ENCODE measurements around the gene OPCML.

The OPCML gene

GRCh38 chr11:132681971-132682370, 850.3 kb downstream of the OPCML start:
- TF ChIP-seq, protein P1, sequence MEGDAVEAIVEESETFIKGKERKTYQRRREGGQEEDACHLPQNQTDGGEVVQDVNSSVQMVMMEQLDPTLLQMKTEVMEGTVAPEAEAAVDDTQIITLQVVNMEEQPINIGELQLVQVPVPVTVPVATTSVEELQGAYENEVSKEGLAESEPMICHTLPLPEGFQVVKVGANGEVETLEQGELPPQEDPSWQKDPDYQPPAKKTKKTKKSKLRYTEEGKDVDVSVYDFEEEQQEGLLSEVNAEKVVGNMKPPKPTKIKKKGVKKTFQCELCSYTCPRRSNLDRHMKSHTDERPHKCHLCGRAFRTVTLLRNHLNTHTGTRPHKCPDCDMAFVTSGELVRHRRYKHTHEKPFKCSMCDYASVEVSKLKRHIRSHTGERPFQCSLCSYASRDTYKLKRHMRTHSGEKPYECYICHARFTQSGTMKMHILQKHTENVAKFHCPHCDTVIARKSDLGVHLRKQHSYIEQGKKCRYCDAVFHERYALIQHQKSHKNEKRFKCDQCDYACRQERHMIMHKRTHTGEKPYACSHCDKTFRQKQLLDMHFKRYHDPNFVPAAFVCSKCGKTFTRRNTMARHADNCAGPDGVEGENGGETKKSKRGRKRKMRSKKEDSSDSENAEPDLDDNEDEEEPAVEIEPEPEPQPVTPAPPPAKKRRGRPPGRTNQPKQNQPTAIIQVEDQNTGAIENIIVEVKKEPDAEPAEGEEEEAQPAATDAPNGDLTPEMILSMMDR (IDR thresholded peaks at IDR 0.05) = no peak
- H3K27me3 Mint-ChIP-seq (ENCODE audit: low read depth, poor library complexity) = peaks cover 14% of the 10 kb centered on the region
- peaks cover 37% of the 10 kb centered on the region for H3K9me3 Mint-ChIP-seq
- no peaks in the 10 kb centered on the region for H3K36me3 Mint-ChIP-seq (ENCODE audit: low read depth)
- DNase-seq = no peak
- H3K4me3 Mint-ChIP-seq = no peak overlapping the region
- H3K4me1 Mint-ChIP-seq = peaks cover 5% of the 10 kb centered on the region
- H3K27ac Mint-ChIP-seq = no peak overlapping the region

DNA sequence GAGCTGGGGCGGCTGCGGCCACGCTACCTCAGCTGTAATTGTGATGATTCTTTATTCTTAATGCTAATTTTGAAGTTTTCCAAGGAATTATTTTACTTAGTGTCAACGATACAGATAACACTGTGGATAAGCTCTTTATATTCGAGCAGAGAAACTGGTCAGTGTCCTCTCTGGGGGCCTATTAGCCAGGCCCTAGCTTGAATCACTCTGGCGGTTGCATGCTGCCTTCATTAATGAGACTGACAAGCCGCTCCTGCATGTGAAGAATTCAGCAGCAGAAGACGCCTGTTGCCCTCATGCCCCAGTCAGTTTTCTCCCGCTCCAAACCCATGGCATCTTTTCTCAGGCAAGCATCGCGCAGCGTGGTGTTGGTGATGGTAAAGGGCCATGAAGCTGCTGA, 851.7 kb downstream of the OPCML start:
- DNase-seq = no peak
- Mint-ChIP-seq H3K27me3 (ENCODE audit: low read depth, poor library complexity) (peaks cover 4% of the 10 kb centered on the region), H3K27ac (no peak overlapping the region), H3K36me3 (ENCODE audit: low read depth) (no peaks in the 10 kb centered on the region), H3K4me1 (peaks cover 5% of the 10 kb centered on the region), H3K9me3 (peaks cover 37% of the 10 kb centered on the region), H3K4me3 (no peak overlapping the region)
- TF ChIP-seq, protein P1 (IDR thresholded peaks at IDR 0.05) = no peak

DNA sequence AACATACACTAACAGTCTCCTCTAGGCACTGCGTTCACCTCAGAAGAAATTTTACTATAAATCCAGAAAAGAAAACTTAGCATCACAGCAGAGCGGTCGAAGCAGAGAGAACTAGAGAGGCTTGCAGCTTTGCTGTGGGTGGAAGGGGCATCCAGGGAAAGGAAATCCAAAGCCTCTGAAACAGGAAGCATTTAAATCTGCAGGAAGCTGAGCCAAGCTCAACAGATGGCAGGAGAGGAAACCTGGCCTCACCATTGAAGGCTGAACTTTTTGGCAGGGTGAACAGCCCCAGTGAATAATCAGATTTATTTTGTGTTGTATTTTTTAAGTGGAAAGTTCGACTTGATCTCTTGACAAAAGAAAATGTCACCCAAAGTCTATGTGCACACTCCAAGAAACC, 858.1 kb downstream of the OPCML start:
- TF ChIP-seq, protein P1 (IDR thresholded peaks at IDR 0.05) = no peak
- peaks cover 15% of the 10 kb centered on the region for H3K9me3 Mint-ChIP-seq
- no peak overlapping the region for H3K4me3 Mint-ChIP-seq
- H3K27me3 Mint-ChIP-seq (ENCODE audit: low read depth, poor library complexity) = peaks cover 7% of the 10 kb centered on the region
- no peak for DNase-seq
- no peak overlapping the region for H3K27ac Mint-ChIP-seq
- H3K4me1 Mint-ChIP-seq = peaks cover 7% of the 10 kb centered on the region
- H3K36me3 Mint-ChIP-seq (ENCODE audit: low read depth) = no peaks in the 10 kb centered on the region

DNA sequence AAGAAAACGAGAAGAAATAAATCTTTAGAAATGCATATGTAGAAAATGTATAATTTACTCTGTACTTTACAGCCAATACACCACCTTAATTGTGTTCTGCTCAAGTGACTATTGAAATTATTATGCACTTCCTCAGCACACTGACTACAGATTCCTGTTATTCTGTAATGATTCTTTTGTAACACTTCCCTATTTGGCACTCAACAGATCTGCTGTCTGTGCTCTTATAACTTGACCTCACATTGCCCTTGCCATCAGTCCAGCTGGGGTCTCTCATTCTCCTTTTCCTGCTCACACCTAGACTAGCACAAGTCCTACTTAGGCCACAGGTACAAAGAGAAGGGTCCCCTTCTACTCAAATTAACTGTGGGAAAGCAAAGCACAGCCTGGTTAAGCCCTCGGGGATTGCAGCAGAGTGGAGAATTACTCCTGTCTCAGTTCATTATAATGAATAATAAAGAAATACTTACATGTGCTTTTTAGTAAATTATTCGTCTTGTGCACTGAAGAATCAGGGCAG, 860.4 kb downstream of the OPCML start:
- no peaks in the 10 kb centered on the region for H3K9me3 Mint-ChIP-seq
- H3K27ac Mint-ChIP-seq = no peak overlapping the region
- TF ChIP-seq, protein P1 (IDR thresholded peaks at IDR 0.05) = no peak
- no peak for DNase-seq
- peaks cover 7% of the 10 kb centered on the region for H3K27me3 Mint-ChIP-seq (ENCODE audit: low read depth, poor library complexity)
- peaks cover 7% of the 10 kb centered on the region for H3K4me1 Mint-ChIP-seq
- no peaks in the 10 kb centered on the region for H3K36me3 Mint-ChIP-seq (ENCODE audit: low read depth)
- H3K4me3 Mint-ChIP-seq = no peak overlapping the region

- no peak for DNase-seq
- H3K4me1 Mint-ChIP-seq = peaks cover 7% of the 10 kb centered on the region
- TF ChIP-seq, protein P1 (IDR thresholded peaks at IDR 0.05) = no peak
- H3K27ac Mint-ChIP-seq = no peak overlapping the region
- no peaks in the 10 kb centered on the region for H3K36me3 Mint-ChIP-seq (ENCODE audit: low read depth)
- no peak overlapping the region for H3K4me3 Mint-ChIP-seq
- peaks cover 7% of the 10 kb centered on the region for H3K27me3 Mint-ChIP-seq (ENCODE audit: low read depth, poor library complexity)
- H3K9me3 Mint-ChIP-seq = no peaks in the 10 kb centered on the region
Observed at GRCh38 chr11:132670921-132671675, 861.2 kb downstream of the OPCML start.

DNA sequence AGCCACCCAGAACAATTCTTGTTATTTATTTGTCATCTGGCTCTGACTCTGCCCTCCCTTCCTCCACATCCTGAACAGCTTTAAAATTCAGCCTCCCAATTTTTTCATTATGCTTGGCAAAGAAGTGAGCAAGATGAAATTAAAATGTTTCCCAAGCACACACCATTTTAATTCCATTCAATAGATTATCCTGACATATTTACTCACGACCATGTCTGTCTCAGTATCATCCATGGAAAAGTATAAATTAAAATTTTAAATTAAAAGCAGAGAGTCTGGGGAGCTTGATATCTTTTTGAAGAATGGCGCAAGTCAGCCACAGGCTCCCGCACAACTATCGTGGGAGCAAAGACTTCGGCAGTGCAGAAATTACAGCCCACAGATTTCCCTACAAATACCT, 862.4 kb downstream of the OPCML start:
- Mint-ChIP-seq H3K4me1 (peaks cover 14% of the 10 kb centered on the region), H3K27me3 (ENCODE audit: low read depth, poor library complexity) (peaks cover 7% of the 10 kb centered on the region), H3K9me3 (no peaks in the 10 kb centered on the region), H3K36me3 (ENCODE audit: low read depth) (no peaks in the 10 kb centered on the region), H3K4me3 (no peak overlapping the region), H3K27ac (no peak overlapping the region)
- TF ChIP-seq, protein P1 (IDR thresholded peaks at IDR 0.05) = no peak
- no peak for DNase-seq

Measured in nephron progenitor cell (in vitro differentiated cells).